ENCODE data around the gene BMP10. TPM values are rescaled to one million over a fixed set of nuclear protein-coding genes. Genes with fewer than 3 reads are reported as not detected.

The BMP10 gene
- total and polyA plus RNA-seq, 10 donors, result not detected

DNA sequence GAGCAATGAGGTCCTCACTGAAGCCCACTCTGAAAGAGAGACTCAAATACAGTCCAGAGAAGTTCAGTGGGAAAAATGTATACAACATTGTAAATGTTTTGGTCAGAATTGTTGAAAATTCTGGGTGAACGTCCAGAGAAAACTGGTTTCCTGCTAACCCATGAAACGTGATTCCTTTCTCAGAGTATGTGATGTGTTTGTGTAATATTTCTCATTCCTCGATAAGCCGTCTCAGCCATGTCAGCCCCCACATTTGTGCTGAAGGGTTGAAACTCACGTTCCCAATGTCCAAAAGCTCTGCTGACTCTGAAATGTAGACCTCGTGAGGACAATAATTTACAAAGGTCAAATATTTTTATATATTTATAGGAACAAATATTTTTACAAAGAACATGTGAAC is 51.6 kb downstream of the BMP10 start:
- Histone ChIP-seq H3K9me3 (no peaks in the 10 kb centered on the region), H3K27me3 (replicated peaks in 1 of 7) (no peaks in the 10 kb centered on the region), H3K4me1 (peaks cover 0 to 46% (median 9%) of the 10 kb centered on the region in 6 donors), H3K36me3 (peaks cover 9 to 100% (median 95%) of the 10 kb centered on the region in 6 donors), H3K4me3 (no peak overlapping the region), H3K27ac (peak overlapping the region in 4 of 8 donors; percentile 12 to 45 (median 35))
- no peak for DNase-seq
- WGBS, 5 donors, result 78 to 87% (median 85%) methylated on average over 6 of the region's 6 CpGs
- TF ChIP-seq, protein P1, sequence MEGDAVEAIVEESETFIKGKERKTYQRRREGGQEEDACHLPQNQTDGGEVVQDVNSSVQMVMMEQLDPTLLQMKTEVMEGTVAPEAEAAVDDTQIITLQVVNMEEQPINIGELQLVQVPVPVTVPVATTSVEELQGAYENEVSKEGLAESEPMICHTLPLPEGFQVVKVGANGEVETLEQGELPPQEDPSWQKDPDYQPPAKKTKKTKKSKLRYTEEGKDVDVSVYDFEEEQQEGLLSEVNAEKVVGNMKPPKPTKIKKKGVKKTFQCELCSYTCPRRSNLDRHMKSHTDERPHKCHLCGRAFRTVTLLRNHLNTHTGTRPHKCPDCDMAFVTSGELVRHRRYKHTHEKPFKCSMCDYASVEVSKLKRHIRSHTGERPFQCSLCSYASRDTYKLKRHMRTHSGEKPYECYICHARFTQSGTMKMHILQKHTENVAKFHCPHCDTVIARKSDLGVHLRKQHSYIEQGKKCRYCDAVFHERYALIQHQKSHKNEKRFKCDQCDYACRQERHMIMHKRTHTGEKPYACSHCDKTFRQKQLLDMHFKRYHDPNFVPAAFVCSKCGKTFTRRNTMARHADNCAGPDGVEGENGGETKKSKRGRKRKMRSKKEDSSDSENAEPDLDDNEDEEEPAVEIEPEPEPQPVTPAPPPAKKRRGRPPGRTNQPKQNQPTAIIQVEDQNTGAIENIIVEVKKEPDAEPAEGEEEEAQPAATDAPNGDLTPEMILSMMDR (IDR thresholded peaks at IDR 0.05 in 8 of 11, conservative IDR thresholded peaks at IDR 0.05 in 3 of 11), result no peak
- TF ChIP-seq POLR2AphosphoS5 (IDR thresholded peaks at IDR 0.05), result no peak
- TF ChIP-seq POLR2A (IDR thresholded peaks at IDR 0.05), result no peak
- intact Hi-C loops (cut with DNase I; ENCODE audit: low total_unique reads), result no loop called here

DNA sequence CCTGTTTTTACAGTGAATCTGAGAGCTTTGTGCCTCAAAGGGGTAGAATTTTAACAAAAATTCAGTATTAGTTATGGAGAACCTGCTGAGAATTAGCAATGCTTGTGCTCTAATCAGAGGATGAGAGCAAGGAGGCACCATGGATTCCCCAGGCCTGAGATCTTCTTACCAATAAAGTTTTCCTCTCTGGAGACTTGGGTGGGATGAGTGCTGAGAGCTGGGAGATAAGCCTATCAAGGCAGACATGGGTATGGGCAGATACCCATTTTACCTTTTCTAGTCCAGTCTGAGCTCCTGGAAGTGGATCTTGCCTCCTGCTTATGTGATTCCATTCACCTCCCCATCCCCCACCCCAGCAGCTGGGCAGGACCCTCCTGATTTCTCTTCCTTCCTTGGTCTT is 53.9 kb downstream of the BMP10 start:
- no peak overlapping the region for H3K4me3 ChIP-seq
- peaks cover 9 to 100% (median 95%) of the 10 kb centered on the region in 6 donors for H3K36me3 ChIP-seq
- no peak for DNase-seq
- peaks cover 0 to 37% (median 6%) of the 10 kb centered on the region in 6 donors for H3K4me1 ChIP-seq
- intact Hi-C loops (cut with DNase I; ENCODE audit: low total_unique reads), result no loop called here
- no peaks in the 10 kb centered on the region for H3K9me3 ChIP-seq
- peak overlapping the region in 5 of 8 donors; percentile 13 to 66 (median 45) for H3K27ac ChIP-seq
- no peaks in the 10 kb centered on the region for H3K27me3 ChIP-seq (replicated peaks in 1 of 7)
- no peak for TF ChIP-seq POLR2AphosphoS5 (IDR thresholded peaks at IDR 0.05)
- TF ChIP-seq, protein P1 (IDR thresholded peaks at IDR 0.05 in 8 of 11, conservative IDR thresholded peaks at IDR 0.05 in 3 of 11), result no peak
- no peak for TF ChIP-seq POLR2A (IDR thresholded peaks at IDR 0.05)

Other genes starting within 250 kb of the BMP10 start
- under 1 TPM in 1 of 7 donors, not detected in 6; 0.09 TPM for gene PROKR1, start 227.8 kb downstream of the BMP10 start, total RNA-seq
- gene PROKR1, start 227.8 kb downstream of the BMP10 start, polyA plus RNA-seq, result under 1 TPM in 2 of 3 donors, not detected in 1; 0.02 to 0.03 TPM
- 100 to 1,000 TPM; 119 to 173 (median 144) TPM for gene ARHGAP25, start 136.6 kb downstream of the BMP10 start, total RNA-seq
- gene ARHGAP25, start 136.6 kb downstream of the BMP10 start, polyA plus RNA-seq, result 100 to 1,000 TPM in 2 of 3 donors, 10 to 100 TPM in 1; 72.0 to 111 (median 103) TPM
- not detected for gene GKN2, start 81.5 kb upstream of the BMP10 start, total RNA-seq
- gene GKN2, start 81.5 kb upstream of the BMP10 start, polyA plus RNA-seq, result under 1 TPM in 2 of 3 donors, not detected in 1; 0.12 to 0.26 TPM
- not detected for gene GKN1, start 103.2 kb upstream of the BMP10 start, total RNA-seq
- under 1 TPM in 1 of 3 donors, not detected in 2; 0.28 TPM for gene GKN1, start 103.2 kb upstream of the BMP10 start, polyA plus RNA-seq
- 10 to 100 TPM; 21.5 to 66.7 (median 41.8) TPM for gene ANTXR1, start 141.8 kb upstream of the BMP10 start, total RNA-seq
- gene ANTXR1, start 141.8 kb upstream of the BMP10 start, polyA plus RNA-seq, result 1 to 10 TPM; 2.8 to 6.0 (median 3.5) TPM

All from spleen (tissue), 11 donors.